DMS153 treated with DMSO at 0.1 percent for 48 hours (cell line): Measurements from ENCODE around the gene LRRC42.

Experiments
- DNase-seq: peaks from one replicate; lab custom pipeline; 2025; ENCODE audit not compliant: unreplicated experiment; lab: John Stamatoyannopoulos, UW

The LRRC42 gene

GRCh38 chr1:53938136-53938830 is 7.9 kb upstream of the LRRC42 start:
- no peak for DNase-seq

GRCh38 chr1:53942127-53942957 is 3.8 kb upstream of the LRRC42 start:
- DNase-seq = no peak

GRCh38 chr1:53943090-53943489 is 3.1 kb upstream of the LRRC42 start:
- DNase-seq = no peak

- DNase-seq = no peak
Observed at GRCh38 chr1:53943490-53944043, 2.6 kb upstream of the LRRC42 start.

- DNase-seq = no peak
Observed at GRCh38 chr1:53944469-53945182, 1.5 kb upstream of the LRRC42 start.

- no peak for DNase-seq
Observed at GRCh38 chr1:53945183-53945432, 1.0 kb upstream of the LRRC42 start.

GRCh38 chr1:53945433-53946251 is 508 bp upstream of the LRRC42 start, which contains the start of gene IFT25:
IFT25 (minus strand) TSS chr1:53945699; CDS start chr1:53940082, 5,617 bp downstream.
- peak; percentile 83 for DNase-seq

- no peak for DNase-seq
Observed at GRCh38 chr1:53947172-53947907, 1.2 kb downstream of the LRRC42 start.

- DNase-seq = no peak
Observed at GRCh38 chr1:53948291-53948690, 2.1 kb downstream of the LRRC42 start.

- no peak for DNase-seq
Observed at GRCh38 chr1:53949023-53949990, 3.2 kb downstream of the LRRC42 start.

- no peak for DNase-seq
Observed at GRCh38 chr1:53951697-53952096, 5.5 kb downstream of the LRRC42 start.

GRCh38 chr1:53954128-53954527 is 8.0 kb downstream of the LRRC42 start:
- no peak for DNase-seq

GRCh38 chr1:53956308-53957168 is 10.4 kb downstream of the LRRC42 start:
- peak; percentile 80 for DNase-seq

- peak; percentile 63 for DNase-seq
Observed at GRCh38 chr1:53957194-53957818, 11.2 kb downstream of the LRRC42 start.

GRCh38 chr1:53959664-53960250 is 13.6 kb downstream of the LRRC42 start:
- peak; percentile 24 for DNase-seq

- DNase-seq = no peak
Observed at GRCh38 chr1:53962395-53962794, 16.2 kb downstream of the LRRC42 start.

- DNase-seq = no peak
Observed at GRCh38 chr1:53963460-53963859, 17.3 kb downstream of the LRRC42 start.
